ENCODE data around the gene MYMX.

Gene MYMX

GRCh38 chr6:44211284-44211683, 5.4 kb upstream of the MYMX start:
- no peak overlapping the region for H3K4me3 ChIP-seq (ENCODE audit: low read depth, low read length)
- no peak for DNase-seq (ENCODE audit: low read depth, low spot score)
- ChIA-PET POLR2A (no interaction called here), CTCF (no interaction called here)
- no peak for TF ChIP-seq CTCF (IDR thresholded peaks at IDR 0.05; ENCODE audit: insufficient read depth, low read length, missing control alignments)

GRCh38 chr6:44214307-44214706, 2.4 kb upstream of the MYMX start:
- DNase-seq (ENCODE audit: low read depth, low spot score) = no peak
- POLR2A ChIA-PET = no interaction called here
- CTCF ChIA-PET = interaction anchor here (1.5 to 2.7 kb wide), 3 partner anchors 8 to 21 kb away, joined by 3 to 15 read pairs (median 14); partner anchors contain the start of gene SLC29A1
- TF ChIP-seq CTCF (IDR thresholded peaks at IDR 0.05; ENCODE audit: insufficient read depth, low read length, missing control alignments) = no peak
- no peak overlapping the region for H3K4me3 ChIP-seq (ENCODE audit: low read depth, low read length)

- CTCF ChIA-PET = interaction anchor here (1.1 kb wide), 1 partner anchor 14 kb away, joined by 3 read pairs; no protein-coding TSS in a partner anchor
- no peak overlapping the region for H3K4me3 ChIP-seq (ENCODE audit: low read depth, low read length)
Measured at GRCh38 chr6:44217332-44218143, 812 bp downstream of the MYMX start.

GRCh38 chr6:44219053-44219814, 2.5 kb downstream of the MYMX start:
- ChIA-PET POLR2A (interaction anchor here (1.3 kb wide), 1 partner anchor 28 kb away, joined by 7 read pairs; the partner anchor contains the start of gene HSP90AB1), CTCF (interaction anchor here (0.9 to 1.4 kb wide), 6 partner anchors 8 to 38 kb away, joined by 3 to 5 read pairs (median 3); partner anchors contain the start of gene SLC35B2)
- peak overlapping the region; percentile 48 for H3K4me3 ChIP-seq (ENCODE audit: low read depth, low read length)
- DNase-seq (ENCODE audit: low read depth, low spot score) = no peak
- TF ChIP-seq CTCF (IDR thresholded peaks at IDR 0.05; ENCODE audit: insufficient read depth, low read length, missing control alignments) = no peak

More at GRCh38 chr6:44217332-44218143, 812 bp downstream of the MYMX start:
- DNase-seq (ENCODE audit: low read depth, low spot score) = no peak
- TF ChIP-seq CTCF (IDR thresholded peaks at IDR 0.05; ENCODE audit: insufficient read depth, low read length, missing control alignments) = no peak
- POLR2A ChIA-PET = no interaction called here

GRCh38 chr6:44219815-44220784, 3.4 kb downstream of the MYMX start:
- POLR2A ChIA-PET = interaction anchor here (1.3 kb wide), 1 partner anchor 27 kb away, joined by 7 read pairs; the partner anchor contains the start of gene HSP90AB1
- DNase-seq (ENCODE audit: low read depth, low spot score) = no peak
- no peak for TF ChIP-seq CTCF (IDR thresholded peaks at IDR 0.05; ENCODE audit: insufficient read depth, low read length, missing control alignments)
- CTCF ChIA-PET = interaction anchor here (1.0 to 1.7 kb wide), 6 partner anchors 14 to 59 kb away, joined by 3 to 5 read pairs (median 4); partner anchors contain the start of gene SLC35B2
- no peak overlapping the region; the same call in 1 of the 2 replicates for H3K4me3 ChIP-seq (ENCODE audit: low read depth, low read length)

Measured in AG04449 (cell line).